ENCODE data around the gene KDM5B.
A peak's percentile ranks its signal among the peaks of the same experiment; 100 is the strongest.
"Not testable (repeated sequence)": the region's sequence is repeated elsewhere in the genome, so short reads cannot be mapped to it uniquely, and the experiment has no call there.

KDM5B gene

DNA sequence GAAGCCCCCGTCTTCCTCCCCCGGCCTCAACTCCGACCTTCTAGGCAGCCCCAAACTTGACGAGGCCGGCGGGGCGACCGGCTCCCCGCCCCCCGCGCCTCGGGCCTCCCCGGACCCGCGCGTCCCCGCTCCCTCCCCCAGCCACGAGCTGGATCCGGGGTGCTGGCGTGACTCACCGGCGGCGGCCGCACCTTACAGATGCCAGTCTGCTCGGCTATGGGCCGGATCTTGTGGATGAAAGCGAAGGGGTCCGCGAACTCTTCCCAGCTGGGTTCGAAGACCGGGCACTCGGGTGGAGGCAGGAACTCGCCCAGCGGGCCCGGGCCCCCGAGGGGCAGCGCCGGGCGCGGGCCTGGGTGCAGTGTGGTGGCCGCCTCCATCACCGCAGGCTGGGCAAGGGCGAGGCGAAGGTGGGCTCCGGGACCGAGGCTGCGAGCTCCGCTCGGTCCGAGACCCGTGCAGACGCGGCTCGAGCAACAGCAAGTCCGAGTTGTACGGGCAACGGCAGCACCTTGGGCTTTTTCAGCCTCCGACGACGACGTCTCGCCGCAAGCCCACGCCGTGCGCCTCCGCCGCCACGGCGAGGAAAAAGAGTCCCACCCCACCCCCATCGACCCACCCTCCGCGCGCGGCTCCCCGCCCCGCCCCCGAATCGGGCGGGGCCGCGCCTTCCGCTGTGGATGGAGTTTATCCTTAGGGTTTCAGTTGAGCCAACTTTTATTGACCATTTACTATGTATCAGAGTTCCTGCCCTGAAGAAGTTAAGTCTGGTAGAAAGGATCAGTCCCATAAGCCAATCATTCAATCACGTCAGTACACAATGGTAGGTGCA lies at the start of gene KDM5B:
Gene KDM5B (minus strand): TSS at position 496 of the 832 bp plus-strand sequence. CDS start 116 bp downstream, at position 380.
- DNase-seq (ENCODE audit: low read depth): no peak

DNA sequence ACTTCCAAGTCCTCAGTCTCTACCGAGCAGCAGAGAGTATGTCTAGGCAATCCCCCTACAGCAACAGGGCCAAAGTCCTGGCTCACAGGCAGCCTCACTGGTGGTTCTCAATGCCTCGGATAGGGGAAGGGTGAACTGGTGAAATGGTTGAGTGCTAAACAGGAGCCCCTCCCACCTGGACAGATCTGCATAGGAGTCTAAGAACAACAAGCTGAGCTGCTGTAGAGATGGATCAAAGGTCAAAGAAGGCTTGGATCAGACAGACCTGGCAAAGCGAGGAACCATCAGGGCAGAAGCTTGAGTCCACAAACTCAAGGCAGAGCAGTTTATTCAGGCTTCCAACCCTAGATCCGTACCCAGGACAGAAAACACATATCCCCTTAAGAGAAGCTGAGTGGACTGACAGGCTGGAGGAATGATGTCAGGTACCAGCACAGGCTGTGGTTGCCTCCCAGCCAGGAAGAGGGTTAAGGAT lies 49.0 kb upstream of the KDM5B start:
- no peak for DNase-seq (ENCODE audit: low read depth)

DNA sequence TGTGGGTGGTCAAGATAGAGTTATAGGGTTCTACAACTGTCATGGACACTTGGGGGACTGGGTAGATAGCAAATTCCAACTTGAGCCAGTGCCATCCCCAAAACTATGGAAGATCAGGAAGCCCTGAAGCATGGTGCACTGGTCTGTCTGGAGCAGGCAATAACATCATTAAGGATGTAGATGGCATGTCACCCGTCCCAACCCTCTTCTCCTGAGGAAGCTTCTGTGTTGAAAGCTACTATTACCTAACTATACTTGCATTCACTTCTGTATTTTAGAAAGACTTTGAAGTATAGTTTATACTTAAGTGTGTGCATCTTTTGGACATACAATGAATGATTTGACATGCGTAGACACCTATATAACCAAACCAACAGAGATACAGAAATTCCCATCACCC lies 47.8 kb upstream of the KDM5B start:
- no peak for DNase-seq (ENCODE audit: low read depth)

DNA sequence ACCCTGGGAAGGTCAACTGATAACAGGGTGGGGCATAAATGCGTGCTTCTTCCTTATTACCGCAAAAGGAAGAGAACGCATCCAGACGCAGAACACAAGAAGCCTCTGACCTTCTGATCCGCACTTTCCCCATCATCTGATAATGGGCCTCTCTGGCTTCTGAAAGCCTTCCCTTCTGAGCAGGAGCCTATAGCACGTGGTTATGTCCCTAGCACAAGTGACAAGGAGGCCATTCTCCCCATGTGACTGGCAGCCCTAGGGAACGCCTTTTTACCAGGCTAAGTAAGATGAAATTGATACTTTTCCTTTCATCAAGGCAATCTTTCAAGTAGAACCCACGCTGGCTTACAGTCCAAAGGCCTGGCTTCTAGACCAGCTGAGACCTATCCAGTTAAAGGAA lies 46.6 kb upstream of the KDM5B start:
- no peak for DNase-seq (ENCODE audit: low read depth)

DNA sequence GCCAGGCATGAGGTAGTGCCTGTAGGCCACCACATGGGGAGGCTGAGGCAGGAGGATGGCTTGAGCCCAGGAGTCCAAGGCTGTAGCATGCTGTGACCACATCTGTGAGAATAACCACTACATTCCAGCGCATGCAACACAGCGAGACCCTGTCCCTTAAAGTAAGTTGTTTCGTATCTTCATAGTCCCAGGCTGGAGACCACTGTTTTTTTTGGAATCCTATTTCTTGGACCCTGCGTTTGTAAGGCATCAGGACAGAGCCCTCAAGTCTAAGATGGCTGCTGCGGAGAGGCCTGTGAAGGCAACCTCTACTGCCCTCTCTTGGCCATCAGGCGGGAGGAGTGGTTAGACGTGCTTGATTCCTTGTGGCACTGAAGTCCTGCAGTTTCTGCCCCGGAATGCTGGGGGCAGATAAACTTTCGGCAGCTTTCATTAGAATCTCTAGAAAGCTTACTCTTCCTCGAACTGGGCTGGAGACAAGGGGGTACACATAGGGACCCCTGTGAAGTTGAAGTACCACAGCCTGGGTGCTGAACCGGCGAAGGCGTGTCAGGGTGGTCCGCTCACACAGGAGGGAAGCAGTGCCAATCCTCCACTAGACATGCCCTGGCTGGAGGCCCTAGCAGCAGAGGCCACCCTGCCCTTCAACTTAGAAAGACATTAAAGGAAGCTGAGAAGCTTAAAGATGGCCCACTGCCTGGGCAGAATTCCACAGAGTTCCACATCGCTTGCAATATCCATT lies 44.1 kb upstream of the KDM5B start:
- DNase-seq (ENCODE audit: low read depth): peak; percentile 1

DNA sequence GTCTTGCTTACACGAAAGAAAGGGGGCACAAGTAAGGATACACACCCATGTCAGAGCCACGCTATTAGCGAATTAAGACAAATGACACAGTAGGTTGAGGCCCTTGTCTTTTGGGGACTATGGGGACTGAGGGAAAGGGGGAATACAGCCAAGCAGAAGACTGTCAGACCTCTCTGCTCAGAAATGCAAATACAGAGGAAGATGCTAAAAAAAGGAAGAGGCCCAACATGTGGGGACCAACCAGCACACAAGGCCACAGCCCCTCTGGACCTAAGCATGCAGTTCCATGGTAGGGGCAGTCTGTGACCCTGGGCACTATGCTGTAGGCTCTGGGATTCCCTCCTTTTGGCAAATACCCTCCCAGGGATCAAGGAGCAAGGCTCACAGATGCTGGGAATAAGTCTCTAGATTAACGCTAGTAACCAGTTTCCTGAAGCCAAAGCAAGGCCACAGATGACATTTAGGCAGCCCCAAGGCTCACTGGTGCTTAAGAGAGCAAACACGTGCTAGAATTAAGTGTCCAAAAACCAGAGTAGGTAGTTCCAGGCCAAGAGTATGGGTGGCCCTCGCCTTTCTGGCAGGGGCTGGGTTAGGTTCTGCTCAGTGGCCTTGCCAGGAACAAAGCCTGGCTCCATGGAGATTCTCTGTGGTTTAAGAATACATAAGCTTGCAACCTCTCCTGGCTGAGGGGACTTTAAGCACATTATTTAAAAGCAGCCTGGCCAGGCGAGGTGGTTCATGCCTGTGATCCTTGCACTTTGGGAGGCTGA lies 42.6 kb upstream of the KDM5B start:
- no peak for DNase-seq (ENCODE audit: low read depth)

DNA sequence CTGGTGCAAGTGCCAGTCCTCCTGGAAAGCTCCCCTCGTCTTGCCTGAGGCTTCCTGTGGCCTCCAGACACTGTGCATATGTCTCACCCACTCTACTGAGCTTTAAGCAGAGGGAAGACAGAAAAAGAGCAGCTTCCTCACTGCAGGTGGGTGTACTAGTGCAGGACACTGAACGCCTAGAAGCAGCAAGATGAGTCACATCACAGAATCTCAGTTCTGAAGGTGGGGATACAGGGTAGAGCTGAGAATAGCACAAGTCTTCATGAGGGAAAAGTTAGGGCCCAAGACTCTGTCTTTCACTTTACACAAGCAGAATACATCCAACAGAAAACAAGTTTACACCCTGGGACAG lies 39.9 kb upstream of the KDM5B start:
- DNase-seq (ENCODE audit: low read depth): no peak

DNA sequence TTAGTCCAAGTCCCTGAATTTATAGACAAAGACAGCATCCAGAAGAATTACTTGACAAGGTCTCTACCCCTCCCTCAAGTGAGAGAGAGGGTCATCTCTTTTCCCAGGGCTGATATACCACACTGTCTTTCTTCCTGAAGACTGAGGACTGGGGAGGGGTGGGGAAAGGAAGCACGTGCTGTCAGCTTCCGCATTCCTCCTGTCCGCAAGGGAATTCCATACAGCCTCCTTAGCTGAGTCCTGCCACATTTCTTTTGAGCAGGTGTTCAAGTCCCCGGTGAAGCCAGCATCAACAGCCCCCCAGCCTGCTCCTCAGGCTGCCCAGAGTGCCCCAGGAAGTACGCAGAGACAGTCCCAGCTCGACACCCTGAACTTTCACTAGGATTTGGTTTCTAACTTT lies 36.7 kb upstream of the KDM5B start:
- no peak for DNase-seq (ENCODE audit: low read depth)

DNA sequence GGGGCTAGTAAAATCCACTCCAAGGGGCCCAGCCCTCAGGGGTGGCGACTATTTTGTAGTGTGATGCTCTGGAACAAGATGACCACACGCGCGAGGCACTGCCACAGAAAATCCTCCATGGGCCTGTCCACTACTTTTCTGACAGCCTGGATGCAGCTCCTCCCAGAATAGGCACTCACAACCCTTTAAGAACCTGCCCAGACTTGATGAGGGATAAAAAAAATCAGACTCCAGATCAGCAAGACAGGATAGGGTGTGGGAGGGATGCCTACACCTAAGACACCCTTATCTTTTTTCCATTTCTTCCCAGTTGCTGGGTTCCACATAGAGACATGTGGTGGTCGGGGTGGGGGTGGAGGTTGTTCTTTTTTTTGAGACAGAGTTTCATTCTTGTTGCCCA lies 36.0 kb upstream of the KDM5B start:
- DNase-seq (ENCODE audit: low read depth): no peak

DNA sequence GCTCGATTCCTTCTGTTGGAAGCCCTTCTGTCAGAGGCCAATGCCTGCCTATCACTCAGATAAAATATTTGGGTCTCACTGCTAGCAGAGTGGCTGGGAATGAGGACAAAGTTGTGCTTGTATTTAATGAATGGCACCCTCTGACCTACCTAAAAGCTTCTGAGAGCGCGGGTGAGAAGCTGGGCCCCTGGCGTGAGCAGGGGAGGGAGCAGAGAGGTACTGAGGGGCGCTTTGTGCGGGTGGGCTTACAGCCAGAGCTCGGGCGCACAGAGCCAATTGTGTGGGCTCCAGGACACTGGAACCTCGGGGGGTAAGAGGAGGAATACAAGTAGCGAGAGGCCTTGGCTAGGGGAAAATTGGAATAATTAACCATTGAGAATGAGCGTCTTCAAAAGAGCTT lies 34.9 kb upstream of the KDM5B start:
- no peak for DNase-seq (ENCODE audit: low read depth)

DNA sequence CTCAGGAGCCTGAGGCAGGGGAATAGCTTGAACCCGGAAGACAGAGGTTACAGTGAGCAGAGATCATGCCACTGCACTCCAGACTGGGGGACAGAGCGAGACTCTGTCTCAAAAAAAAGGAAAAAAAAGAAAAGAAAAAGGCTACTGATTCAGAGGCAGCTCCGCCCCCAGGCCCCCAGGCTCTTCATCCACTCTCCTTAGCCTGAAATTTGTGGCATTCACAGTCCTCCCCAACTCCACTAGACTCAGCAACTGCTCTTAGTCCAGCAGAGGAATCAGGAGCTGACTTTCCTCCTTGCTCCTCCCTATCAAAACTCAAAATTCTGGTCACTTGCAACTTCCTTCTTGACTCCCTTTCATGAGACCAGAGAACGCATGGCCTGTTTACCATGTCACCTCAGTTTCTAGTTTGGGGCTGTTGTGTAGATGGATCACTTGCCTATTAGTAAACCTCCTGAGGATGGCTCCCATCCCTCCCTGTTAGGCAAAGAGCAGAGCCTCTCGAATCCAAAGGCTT lies 29.6 kb upstream of the KDM5B start:
- no peak for DNase-seq (ENCODE audit: low read depth)

DNA sequence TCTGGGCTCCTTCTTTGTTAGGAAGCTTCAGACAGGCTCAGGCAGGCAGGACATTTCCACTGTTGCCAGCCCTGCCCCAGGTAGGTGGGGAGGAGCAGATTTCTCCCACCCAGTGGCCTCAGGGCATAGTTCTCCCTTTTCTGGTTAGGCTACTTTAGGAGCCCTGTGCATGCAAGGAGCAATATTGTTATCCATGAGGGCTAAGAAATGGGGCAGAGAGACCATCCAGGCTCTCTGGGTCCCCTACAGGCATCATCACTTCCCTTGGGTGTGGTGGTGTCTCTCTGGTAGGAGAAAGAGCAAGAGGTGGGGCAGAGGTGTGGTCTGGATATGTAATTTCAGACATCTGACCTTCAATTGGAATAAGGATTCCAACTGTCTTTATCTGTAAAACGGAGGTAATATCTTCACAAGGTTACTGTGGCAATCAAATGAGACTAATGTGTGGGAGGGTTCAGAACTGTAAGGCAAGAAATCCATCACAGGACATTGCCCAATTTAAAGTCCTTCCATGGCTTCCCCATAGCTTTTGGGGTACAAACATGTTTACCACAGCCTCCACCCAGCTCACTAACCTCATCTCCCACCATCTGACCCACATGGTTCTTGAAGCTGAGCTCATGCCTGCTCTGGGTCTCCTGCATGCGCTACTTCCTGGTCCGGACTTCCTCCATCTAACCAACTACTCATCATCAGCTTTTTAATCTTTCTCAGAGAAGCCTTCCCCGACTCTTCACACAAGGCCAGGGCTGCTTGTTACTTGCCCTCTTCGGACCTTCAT lies 28.6 kb upstream of the KDM5B start:
- DNase-seq (ENCODE audit: low read depth): no peak

DNA sequence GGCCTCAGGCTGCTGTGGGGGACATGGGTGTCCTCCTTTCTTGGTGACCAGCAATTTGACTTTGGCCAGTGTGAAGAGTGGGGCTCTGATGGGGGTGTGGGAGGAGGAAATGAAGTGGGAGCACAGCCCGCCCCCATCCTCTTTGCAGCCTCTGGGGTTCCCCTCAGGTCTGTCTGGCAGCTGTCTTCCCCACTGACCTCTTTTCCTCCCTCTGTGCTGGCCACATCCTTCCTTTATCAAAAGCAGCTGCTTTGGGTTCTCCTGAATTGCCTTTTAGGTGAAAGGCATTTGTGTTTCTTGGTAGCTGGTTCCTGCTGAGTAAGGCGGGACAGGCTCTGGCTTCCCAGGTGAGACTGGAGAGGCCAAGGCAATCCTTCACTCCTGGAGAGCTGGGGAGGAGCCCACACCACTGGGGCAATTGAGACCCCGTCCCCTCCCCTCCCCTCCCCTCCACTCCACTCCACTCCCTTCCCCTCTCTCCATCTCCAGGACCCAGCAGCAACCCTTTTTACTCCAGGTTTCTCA lies 27.4 kb upstream of the KDM5B start:
- DNase-seq (ENCODE audit: low read depth): no peak

DNA sequence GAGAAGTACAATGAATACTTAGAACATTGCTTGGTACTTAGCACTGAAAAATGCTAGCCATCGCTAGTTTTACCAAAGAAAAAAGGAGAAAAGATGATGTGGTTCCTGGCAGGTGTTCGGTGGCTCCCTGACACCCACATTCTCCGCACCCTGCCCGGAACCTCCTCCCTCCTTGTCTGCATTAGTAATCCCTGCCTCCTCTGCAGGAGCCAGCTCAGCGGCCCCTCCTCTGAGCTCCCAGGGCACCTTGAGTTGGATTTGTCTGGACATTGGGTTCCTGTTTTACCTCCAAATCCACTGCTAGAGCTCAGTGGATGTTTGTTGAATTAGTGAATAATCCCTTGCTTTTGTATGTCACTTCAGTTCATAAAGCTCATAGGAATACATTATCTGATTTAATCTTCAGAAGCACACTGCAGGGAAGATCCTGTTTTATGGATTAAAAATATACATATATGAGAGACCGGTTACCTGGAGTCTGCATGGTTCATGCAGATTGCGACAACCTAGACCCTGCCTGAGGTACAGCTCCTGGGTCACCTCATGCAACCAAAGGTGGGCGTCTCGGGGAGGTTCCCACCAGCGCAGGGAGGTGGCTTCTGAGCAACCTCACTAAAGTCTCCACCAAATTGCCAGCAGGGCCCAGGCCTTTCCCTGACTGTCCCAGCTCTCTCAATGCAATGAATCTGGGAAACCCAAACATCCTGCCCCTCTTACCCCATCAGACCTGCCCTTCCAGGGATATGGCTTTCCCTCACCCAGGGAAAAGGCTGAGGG lies 26.7 kb upstream of the KDM5B start:
- no peak for DNase-seq (ENCODE audit: low read depth)

DNA sequence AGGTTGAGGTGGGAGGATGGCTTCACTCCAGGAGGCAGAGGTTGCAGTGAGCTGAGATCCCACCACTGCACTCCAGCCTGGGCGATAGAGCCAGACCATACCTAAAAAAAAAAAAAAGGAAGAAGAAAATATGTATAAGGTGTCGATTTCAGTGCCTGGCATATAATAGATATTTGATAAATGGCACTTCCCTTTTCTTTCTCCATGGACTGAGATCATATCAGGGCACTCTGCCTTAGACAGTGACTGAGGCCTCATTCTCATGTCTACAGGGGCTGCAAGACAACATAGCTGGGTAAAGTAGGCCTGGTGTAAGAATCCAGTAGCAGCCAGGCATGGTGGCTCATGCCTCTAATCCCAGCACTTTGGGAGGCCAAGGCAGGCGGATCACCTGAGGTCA lies 23.7 kb upstream of the KDM5B start:
- no peak for DNase-seq (ENCODE audit: low read depth)

DNA sequence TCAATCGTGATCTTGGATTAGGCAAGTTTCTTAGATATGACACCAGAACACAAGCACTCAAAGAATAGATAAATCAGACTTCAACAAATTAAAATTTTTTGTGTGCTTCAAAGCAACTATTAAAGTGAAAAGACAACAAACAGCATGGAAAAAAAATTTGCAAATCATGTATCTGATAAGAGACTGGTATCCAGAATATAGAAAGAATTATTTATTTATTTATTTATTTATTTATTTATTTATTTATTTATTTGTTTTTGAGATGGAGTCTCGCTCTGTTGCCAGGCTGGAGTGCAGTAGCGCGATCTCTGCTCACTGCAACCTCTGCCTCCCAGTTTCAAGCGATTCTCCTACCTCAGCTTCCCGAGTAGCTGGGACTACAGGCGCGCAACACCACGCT lies 21.0 kb upstream of the KDM5B start:
- DNase-seq (ENCODE audit: low read depth): not testable (repeated sequence)

DNA sequence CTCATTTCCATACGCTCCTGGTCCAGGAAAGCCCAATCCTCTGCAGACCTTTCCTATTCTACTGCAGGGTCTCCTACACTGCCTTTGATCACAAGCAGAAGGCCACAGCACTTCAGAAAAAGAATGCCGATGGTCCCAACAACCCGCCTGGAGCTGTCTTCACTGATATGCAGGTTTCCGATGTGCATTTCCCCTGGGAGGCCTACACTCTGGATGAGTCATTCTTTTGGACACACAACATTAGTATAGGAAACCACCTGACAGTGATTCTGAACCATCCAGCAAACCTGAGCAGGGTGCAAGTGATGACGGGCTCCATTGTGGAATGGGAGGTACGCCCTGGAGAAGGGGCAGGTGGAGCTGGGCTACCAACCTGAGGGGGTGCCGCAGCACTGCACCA lies 17.5 kb upstream of the KDM5B start:
- no peak for DNase-seq (ENCODE audit: low read depth)

DNA sequence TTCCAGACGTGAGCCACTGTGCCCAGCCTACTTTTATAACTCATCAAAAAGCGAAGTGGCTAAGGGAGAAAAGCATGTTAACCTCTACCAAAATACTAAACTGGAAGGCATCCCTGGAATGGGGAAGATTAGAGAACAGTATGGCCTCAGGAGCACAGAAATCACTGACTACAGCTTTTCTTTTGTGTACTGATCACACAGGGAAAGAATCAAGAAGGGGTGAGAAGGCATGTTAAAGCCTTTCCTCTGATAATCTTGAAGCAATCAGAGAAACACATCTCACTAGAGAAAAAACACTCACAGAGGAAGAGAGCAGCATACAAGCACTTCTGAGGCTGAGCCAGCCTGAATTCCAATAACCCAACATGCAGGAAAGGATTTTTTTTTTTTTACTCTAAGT lies 13.2 kb upstream of the KDM5B start:
- DNase-seq (ENCODE audit: low read depth): no peak

DNA sequence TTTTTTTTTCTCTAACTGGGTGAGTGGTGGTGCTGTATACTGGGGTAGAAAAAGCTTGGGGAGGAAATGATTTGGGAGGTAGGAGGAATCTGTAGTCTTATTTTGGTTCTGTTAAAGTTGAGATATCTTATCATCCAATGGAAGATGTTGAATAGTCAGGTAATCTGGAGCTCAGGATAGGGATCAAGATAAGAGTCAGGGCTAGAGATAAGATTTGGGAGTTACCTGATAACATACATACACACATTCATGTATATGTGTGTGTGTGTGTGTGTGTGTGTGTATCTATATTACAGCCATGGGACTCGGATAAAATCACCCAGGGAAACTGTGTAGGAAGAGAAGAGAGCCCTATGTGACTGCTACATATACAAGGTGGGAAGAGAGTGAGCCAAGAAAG lies 10.6 kb upstream of the KDM5B start:
- no peak for DNase-seq (ENCODE audit: low read depth)

DNA sequence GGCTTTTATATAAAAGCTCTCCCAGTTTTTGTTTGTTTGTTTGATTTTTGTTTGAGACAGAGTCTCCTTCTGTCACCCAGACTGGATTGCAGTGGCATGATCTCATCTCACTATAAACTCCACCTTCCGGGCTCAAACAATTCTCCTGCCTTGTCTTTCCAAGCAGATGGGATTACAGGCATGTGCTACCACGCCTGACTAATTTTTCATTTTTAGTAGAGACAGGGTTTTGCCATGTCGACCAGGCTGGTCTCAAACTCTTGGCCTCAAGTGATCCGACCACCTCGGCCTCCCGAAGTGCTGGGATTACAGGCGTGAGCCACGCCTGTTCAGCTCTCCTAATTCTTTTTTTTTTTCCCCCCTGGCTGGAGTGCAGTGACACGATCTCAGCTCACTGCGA lies 6.9 kb upstream of the KDM5B start:
- DNase-seq (ENCODE audit: low read depth): no peak

Measured in stimulated activated CD8-positive, alpha-beta memory T cell treated with anti-CD3 and anti-CD28 coated beads, Interleukin-7, amount 100 ng/mL, for 24 hours (primary cell).